ENCODE data around the gene DNAJA1. TPM values are rescaled to one million over a fixed set of nuclear protein-coding genes. Genes with fewer than 3 reads are reported as not detected.

DNAJA1 gene
- total and polyA plus RNA-seq, 2 experiments from 2014 or later = 171 to 173 TPM

DNA sequence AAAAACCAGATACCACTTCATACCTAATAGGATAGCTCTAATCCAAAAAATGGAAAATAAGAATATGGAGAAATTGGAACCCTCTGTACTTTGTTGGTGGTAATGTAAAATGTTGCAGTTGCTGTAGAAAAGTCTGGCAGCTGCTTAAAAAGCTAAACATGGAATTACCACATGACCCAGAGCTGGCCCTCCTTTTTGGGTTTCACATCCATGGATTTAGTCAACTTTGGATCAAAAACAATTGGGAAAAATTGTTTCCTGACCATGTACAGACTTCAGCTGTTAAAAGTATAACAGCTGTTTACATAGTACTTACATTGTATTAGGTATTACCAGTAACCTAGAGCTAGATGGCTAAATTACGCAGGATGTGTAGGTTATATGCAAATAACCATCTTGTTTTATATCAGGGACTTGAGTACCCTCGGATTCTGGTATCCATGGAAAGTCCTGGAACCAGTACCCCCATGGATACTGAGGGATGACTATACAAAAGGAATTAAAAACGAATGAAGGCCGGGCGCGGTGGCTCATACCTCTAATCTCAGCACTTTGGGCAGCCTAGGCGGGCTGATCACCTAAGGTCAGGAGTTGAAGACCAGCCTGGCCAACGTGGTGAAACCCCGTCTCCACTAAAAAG lies 15.8 kb downstream of the DNAJA1 start:
- Histone ChIP-seq H3K4me2 (no peak overlapping the region), H3K36me3 (replicated peaks; ENCODE audit: insufficient read depth, low read depth) (peaks cover 3% of the 10 kb centered on the region), H3K4me1 (ENCODE audit: insufficient read depth) (no peaks in the 10 kb centered on the region), H2AFZ (no peak overlapping the region), H3K27me3 (no peaks in the 10 kb centered on the region), H3K9me3 (ENCODE audit: low read depth) (no peaks in the 10 kb centered on the region), H3K4me3 (no peak overlapping the region), H3K79me2 (peaks cover 7% of the 10 kb centered on the region), H3K9me2 (replicated peaks; ENCODE audit: insufficient read depth) (no peaks in the 10 kb centered on the region), H3K27ac (no peak overlapping the region), H4K20me1 (ENCODE audit: insufficient read depth, poor library complexity, severe bottlenecking) (peaks cover 1% of the 10 kb centered on the region)
- DNase-seq (ENCODE audit: low spot score) = no peak
- WGBS (ENCODE audit: low lambda C conversion rate, missing lambda C conversion rate) = 94% methylated on average over 9 of the region's 9 CpGs
- TF ChIP-seq, protein P1, sequence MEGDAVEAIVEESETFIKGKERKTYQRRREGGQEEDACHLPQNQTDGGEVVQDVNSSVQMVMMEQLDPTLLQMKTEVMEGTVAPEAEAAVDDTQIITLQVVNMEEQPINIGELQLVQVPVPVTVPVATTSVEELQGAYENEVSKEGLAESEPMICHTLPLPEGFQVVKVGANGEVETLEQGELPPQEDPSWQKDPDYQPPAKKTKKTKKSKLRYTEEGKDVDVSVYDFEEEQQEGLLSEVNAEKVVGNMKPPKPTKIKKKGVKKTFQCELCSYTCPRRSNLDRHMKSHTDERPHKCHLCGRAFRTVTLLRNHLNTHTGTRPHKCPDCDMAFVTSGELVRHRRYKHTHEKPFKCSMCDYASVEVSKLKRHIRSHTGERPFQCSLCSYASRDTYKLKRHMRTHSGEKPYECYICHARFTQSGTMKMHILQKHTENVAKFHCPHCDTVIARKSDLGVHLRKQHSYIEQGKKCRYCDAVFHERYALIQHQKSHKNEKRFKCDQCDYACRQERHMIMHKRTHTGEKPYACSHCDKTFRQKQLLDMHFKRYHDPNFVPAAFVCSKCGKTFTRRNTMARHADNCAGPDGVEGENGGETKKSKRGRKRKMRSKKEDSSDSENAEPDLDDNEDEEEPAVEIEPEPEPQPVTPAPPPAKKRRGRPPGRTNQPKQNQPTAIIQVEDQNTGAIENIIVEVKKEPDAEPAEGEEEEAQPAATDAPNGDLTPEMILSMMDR (IDR thresholded peaks at IDR 0.05; ENCODE audit: poor library complexity) = no peak
- TF ChIP-seq EZH2 (IDR thresholded peaks at IDR 0.05; ENCODE audit: borderline replicate concordance) (no peak), EZH2phosphoT487 (IDR thresholded peaks at IDR 0.05; ENCODE audit: low read depth, severe bottlenecking, unreplicated experiment) (no peak)

DNA sequence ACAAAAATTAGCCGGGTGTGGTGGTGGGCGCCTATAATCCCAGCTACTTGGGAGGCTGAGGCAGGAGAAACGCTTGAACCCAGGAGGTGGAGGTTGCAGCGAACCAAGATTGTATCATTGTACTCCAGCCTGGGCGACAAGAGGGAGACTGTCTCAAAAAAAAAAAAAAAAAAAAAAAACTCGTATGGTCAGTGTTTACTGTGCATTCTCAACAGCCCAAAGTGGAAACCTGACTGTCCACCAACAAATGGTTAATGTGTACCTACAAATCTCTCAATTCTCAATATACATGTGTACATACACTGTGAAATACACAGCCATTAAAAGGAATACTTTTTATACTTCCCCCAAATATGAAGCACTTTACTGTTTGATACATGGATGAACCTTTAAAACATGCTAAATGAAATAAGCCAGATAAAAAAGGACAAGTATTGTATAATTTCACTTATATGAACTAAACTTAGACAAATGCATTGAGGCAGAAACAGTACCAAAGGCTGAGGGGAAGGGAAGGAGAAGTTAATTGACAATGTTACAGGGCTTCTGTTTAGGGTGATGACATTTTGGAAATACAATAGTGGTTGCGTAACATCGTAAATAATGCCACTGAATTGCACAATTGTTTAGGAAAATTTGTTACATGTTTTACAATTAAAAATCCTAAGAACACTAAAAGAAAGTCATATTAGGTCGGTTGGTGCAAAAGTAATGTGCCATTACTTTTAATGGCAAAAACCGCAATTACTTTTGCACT lies 16.5 kb downstream of the DNAJA1 start:
- Histone ChIP-seq H3K9me3 (ENCODE audit: low read depth) (no peaks in the 10 kb centered on the region), H3K27me3 (no peaks in the 10 kb centered on the region), H2AFZ (no peak overlapping the region), H3K4me1 (ENCODE audit: insufficient read depth) (no peaks in the 10 kb centered on the region), H3K9me2 (replicated peaks; ENCODE audit: insufficient read depth) (no peaks in the 10 kb centered on the region), H3K27ac (no peak overlapping the region), H3K4me2 (no peak overlapping the region), H3K4me3 (no peak overlapping the region), H4K20me1 (ENCODE audit: insufficient read depth, poor library complexity, severe bottlenecking) (no peaks in the 10 kb centered on the region), H3K79me2 (no peaks in the 10 kb centered on the region), H3K36me3 (replicated peaks; ENCODE audit: insufficient read depth, low read depth) (peaks cover 3% of the 10 kb centered on the region)
- TF ChIP-seq, protein P1 (IDR thresholded peaks at IDR 0.05; ENCODE audit: poor library complexity) = no peak
- no peak for TF ChIP-seq EZH2phosphoT487 (IDR thresholded peaks at IDR 0.05; ENCODE audit: low read depth, severe bottlenecking, unreplicated experiment)
- no peak for TF ChIP-seq EZH2 (IDR thresholded peaks at IDR 0.05; ENCODE audit: borderline replicate concordance)
- no peak for DNase-seq (ENCODE audit: low spot score)
- 89% methylated on average over 10 of the region's 10 CpGs for WGBS (ENCODE audit: low lambda C conversion rate, missing lambda C conversion rate)

DNA sequence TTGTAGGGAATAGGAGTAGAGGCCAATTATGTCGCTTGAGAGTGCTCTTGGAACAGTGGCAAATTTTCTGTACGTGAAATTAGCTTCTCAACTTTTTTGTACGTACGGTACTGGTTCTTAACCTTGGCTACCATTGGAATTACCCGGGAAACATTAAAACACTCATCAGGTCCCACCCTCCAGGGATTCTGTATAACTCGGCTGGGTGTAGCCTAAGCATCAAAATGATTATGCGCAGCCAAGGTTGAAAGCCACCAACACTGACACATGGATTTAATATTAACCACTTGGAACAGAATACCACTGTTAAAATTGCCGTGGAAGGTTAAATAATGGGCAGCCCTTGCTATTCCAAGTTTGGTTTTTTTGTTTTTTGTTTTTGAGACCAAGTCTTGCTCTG lies 17.4 kb downstream of the DNAJA1 start:
- Histone ChIP-seq H3K4me3 (no peak overlapping the region), H3K27ac (no peak overlapping the region), H3K36me3 (replicated peaks; ENCODE audit: insufficient read depth, low read depth) (peaks cover 3% of the 10 kb centered on the region), H3K4me1 (ENCODE audit: insufficient read depth) (no peaks in the 10 kb centered on the region), H3K4me2 (no peak overlapping the region), H3K9me3 (ENCODE audit: low read depth) (no peaks in the 10 kb centered on the region), H2AFZ (no peak overlapping the region), H3K79me2 (no peaks in the 10 kb centered on the region), H3K9me2 (replicated peaks; ENCODE audit: insufficient read depth) (no peaks in the 10 kb centered on the region), H4K20me1 (ENCODE audit: insufficient read depth, poor library complexity, severe bottlenecking) (no peaks in the 10 kb centered on the region), H3K27me3 (no peaks in the 10 kb centered on the region)
- DNase-seq (ENCODE audit: low spot score) = no peak
- WGBS (ENCODE audit: low lambda C conversion rate, missing lambda C conversion rate) = 85% methylated on average over 8 of the region's 8 CpGs
- TF ChIP-seq, protein P1 (IDR thresholded peaks at IDR 0.05; ENCODE audit: poor library complexity) = no peak
- TF ChIP-seq EZH2 (IDR thresholded peaks at IDR 0.05; ENCODE audit: borderline replicate concordance) = no peak
- no peak for TF ChIP-seq EZH2phosphoT487 (IDR thresholded peaks at IDR 0.05; ENCODE audit: low read depth, severe bottlenecking, unreplicated experiment)

Measured in hepatocyte (in vitro differentiated cells).